Loucy (cell line): Measurements from ENCODE around the gene BCL2.
"Not testable (repeated sequence)": the region's sequence is repeated elsewhere in the genome, so short reads cannot be mapped to it uniquely, and the experiment has no call there.

Experiments
- H2AFZ ChIP-seq: fragments of 200-600 bp; sonication (generic); 2 replicates; pipeline ENCODE4 v1.6.0; 2016; ENCODE audit warnings: antibody characterized with exemption, mild to moderate bottlenecking, low read length, moderate library complexity
- H3F3A ChIP-seq: fragments of 200-600 bp; 2 replicates; pipeline ENCODE4 v1.6.0; 2016; ENCODE audit warnings: antibody characterized with exemption, low read depth, mild to moderate bottlenecking
- H3K27me3 ChIP-seq: fragments of 200-600 bp; sonication (generic); 2 replicates; pipeline ENCODE4 v1.6.1; 2014; ENCODE audit warnings: low read length, mild to moderate bottlenecking; ENCODE audit not compliant: insufficient read depth, poor library complexity, severe bottlenecking
- H3K36me3 ChIP-seq: fragments of 200-600 bp; sonication (generic); 2 replicates; pipeline ENCODE4 v1.6.1; 2016; ENCODE audit warnings: low read length; ENCODE audit not compliant: insufficient read depth
- H3K4me1 ChIP-seq: fragments of 200-600 bp; sonication (generic); 2 replicates; pipeline ENCODE4 v1.5.1; 2014; ENCODE audit warnings: low read length, mild to moderate bottlenecking; ENCODE audit not compliant: insufficient read depth, poor library complexity, severe bottlenecking
- H3K4me2 ChIP-seq: fragments of 200-600 bp; sonication (generic); 2 replicates; pipeline ENCODE4 v1.6.0; 2014; ENCODE audit warnings: antibody characterized with exemption, low read length, low read depth, mild to moderate bottlenecking; ENCODE audit not compliant: poor library complexity, severe bottlenecking
- H3K4me3 ChIP-seq: fragments of 200-600 bp; sonication (generic); 2 replicates; pipeline ENCODE4 v1.5.1; 2014; ENCODE audit warnings: low read length, mild to moderate bottlenecking, mixed read lengths; ENCODE audit not compliant: poor library complexity, severe bottlenecking
- H3K79me2 ChIP-seq: fragments of 200-600 bp; sonication (generic); 2 replicates; pipeline ENCODE4 v1.6.1; 2014; ENCODE audit warnings: low read length; ENCODE audit not compliant: insufficient read depth
- H3K9ac ChIP-seq: fragments of 200-600 bp; sonication (generic); 2 replicates; pipeline ENCODE4 v1.6.0; 2014; ENCODE audit warnings: mild to moderate bottlenecking, low read depth, low read length, moderate library complexity; ENCODE audit not compliant: poor library complexity, severe bottlenecking
- H3K9me2 ChIP-seq: fragments of 200-600 bp; sonication (generic); replicated peaks from 2 replicates; pipeline ENCODE4 v1.6.1; 2016; ENCODE audit warnings: low read depth, low read length, mixed read lengths
- H3K9me3 ChIP-seq: fragments of 200-600 bp; sonication (generic); 2 replicates; pipeline ENCODE4 v1.6.1; 2014; ENCODE audit warnings: mild to moderate bottlenecking, antibody characterized with exemption, low read length, low read depth; ENCODE audit not compliant: insufficient read depth
- H4K20me1 ChIP-seq: fragments of 200-600 bp; sonication (generic); 2 replicates; pipeline ENCODE4 v1.6.0; 2014; ENCODE audit warnings: antibody characterized with exemption, low read length, mild to moderate bottlenecking; ENCODE audit not compliant: insufficient read depth, poor library complexity, severe bottlenecking
- EZH2phosphoT487 ChIP-seq: fragments of 200-600 bp; IDR thresholded peaks from 2 replicates; pipeline ENCODE4 v1.6.1; 2018; ENCODE audit warnings: antibody characterized with exemption, mild to moderate bottlenecking, moderate library complexity, borderline replicate concordance
- TF ChIP-seq, protein P1 (sequence below): fragments of 200-600 bp; sonication (generic); conservative IDR thresholded peaks from 2 replicates; pipeline ENCODE4 v1.5.1; 2014; ENCODE audit warnings: mild to moderate bottlenecking, antibody characterized with exemption, low read length

BCL2 gene

DNA sequence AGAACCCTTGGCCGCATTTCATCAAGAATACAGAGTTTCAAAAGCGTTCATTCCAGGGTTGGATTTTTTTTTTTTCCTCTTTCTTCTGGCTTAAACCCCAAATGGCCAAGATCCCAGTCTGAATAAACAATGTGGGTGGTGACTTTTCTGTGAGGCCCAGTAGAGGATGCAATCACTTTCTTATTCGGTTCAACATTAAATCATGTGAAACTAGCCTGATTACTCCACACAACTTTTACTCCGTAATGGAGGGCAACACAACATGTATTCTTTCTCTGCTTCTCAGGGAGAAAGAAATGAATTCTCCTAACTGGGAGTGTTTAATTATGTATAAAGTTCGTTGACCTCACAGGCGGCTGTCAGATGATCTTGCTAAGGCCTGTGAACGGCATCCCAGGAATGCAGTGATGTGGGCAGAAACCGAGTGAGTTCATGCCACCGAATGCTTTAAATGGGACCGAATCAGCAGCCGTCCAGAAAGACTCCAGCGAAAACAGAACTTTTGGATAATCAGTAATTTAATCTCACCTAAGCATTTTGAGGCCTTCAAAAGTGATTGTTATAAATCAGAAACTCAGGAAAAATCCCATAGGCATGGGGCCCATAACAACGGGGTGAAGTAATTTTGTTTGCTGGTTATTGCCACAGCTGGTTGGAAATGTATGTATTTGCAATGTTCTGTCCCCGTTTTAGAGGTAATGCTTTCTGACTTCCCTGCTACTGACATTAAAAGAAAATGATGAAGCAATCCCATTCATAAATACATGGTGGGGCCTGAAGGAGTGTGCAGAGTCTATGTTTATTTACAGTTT is 81.5 kb downstream of the BCL2 start:
- Histone ChIP-seq H4K20me1 (no peaks in the 10 kb centered on the region), H3K9me2 (no peaks in the 10 kb centered on the region), H3K9me3 (no peaks in the 10 kb centered on the region), H3K36me3 (no peaks in the 10 kb centered on the region; the same call in 1 of the 2 replicates), H3K79me2 (peaks cover 37% of the 10 kb centered on the region), H3K4me2 (no peak overlapping the region), H3F3A (no peaks in the 10 kb centered on the region), H3K27me3 (no peaks in the 10 kb centered on the region), H2AFZ (no peak overlapping the region), H3K4me3 (no peak overlapping the region), H3K4me1 (no peaks in the 10 kb centered on the region), H3K9ac (no peak overlapping the region)
- TF ChIP-seq, protein P1, sequence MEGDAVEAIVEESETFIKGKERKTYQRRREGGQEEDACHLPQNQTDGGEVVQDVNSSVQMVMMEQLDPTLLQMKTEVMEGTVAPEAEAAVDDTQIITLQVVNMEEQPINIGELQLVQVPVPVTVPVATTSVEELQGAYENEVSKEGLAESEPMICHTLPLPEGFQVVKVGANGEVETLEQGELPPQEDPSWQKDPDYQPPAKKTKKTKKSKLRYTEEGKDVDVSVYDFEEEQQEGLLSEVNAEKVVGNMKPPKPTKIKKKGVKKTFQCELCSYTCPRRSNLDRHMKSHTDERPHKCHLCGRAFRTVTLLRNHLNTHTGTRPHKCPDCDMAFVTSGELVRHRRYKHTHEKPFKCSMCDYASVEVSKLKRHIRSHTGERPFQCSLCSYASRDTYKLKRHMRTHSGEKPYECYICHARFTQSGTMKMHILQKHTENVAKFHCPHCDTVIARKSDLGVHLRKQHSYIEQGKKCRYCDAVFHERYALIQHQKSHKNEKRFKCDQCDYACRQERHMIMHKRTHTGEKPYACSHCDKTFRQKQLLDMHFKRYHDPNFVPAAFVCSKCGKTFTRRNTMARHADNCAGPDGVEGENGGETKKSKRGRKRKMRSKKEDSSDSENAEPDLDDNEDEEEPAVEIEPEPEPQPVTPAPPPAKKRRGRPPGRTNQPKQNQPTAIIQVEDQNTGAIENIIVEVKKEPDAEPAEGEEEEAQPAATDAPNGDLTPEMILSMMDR, result no peak
- TF ChIP-seq EZH2phosphoT487, result no peak

DNA sequence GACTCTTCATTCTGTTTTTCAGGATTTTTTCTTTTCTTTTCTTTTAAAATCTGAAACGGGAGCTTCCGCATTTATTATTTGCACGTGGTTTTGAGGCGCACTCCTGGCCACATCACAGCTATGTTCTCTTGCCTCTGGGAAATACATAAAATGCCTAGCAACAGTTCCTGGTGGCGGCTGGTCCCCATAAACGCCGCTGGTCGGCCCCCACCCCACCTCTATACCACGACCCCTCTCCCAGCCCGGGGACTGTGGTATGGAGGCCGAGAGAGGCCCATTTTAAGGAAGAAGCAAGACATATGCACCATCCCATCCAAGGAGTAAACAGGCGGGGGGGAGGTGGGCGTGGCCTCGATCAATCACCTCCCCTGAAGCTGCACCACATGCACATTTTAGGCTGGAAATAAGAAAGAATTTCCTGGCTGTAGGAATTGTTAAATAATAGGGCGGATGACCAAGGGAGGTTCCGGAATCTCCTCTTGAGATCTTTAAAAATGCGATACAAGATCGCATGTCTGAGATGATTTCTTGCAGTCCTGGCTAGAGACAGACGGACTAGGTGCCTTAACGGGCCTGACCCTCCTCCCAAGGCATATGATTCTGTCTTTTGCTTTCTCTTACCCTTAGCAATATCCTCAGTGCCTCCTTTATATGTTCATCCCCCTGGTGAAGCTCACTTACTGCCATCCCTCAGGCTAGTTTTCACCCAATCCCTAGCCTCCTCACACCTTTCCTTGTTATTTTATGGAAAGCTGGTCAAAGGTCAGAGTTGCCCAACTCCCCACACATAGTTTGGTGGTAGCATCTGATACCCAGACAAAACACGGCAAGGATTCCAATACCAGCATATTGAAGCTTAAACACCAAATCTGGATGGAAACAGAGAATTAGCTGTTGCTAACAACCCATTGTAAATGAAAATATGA is 82.4 kb downstream of the BCL2 start:
- Histone ChIP-seq H3K9ac (no peak overlapping the region), H3K79me2 (peaks cover 32% of the 10 kb centered on the region), H3K9me3 (no peaks in the 10 kb centered on the region), H3K27me3 (no peaks in the 10 kb centered on the region), H3F3A (no peaks in the 10 kb centered on the region), H3K9me2 (no peaks in the 10 kb centered on the region), H3K36me3 (no peaks in the 10 kb centered on the region; the same call in 1 of the 2 replicates), H4K20me1 (no peaks in the 10 kb centered on the region), H3K4me1 (no peaks in the 10 kb centered on the region), H3K4me2 (no peak overlapping the region), H3K4me3 (no peak overlapping the region), H2AFZ (no peak overlapping the region)
- TF ChIP-seq, protein P1, result no peak
- TF ChIP-seq EZH2phosphoT487, result no peak

DNA sequence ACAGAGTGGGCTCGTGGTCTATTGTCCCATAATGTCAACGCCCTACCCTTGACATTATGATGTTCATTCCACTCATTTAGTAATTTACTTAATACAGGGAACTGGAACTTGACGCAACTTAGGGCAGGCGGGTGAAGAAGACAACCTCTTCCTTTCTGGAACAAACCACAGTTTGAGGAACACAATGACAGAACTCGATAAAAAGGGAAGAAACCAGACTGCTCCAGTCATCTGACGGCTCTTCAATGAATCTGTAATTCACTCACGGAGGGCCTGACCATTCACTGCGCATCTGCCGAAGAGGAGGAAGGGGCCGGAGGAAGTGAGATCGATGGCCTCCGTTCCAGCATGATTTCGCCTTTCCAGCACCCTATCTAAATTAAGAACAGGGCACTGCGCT is 83.2 kb downstream of the BCL2 start:
- H3K9me3 ChIP-seq, result no peaks in the 10 kb centered on the region
- H3K9me2 ChIP-seq, result no peaks in the 10 kb centered on the region
- no peaks in the 10 kb centered on the region; the same call in 1 of the 2 replicates for H3K36me3 ChIP-seq
- H3K79me2 ChIP-seq, result peaks cover 36% of the 10 kb centered on the region; the same call in 1 of the 2 replicates
- no peak overlapping the region for H3K4me2 ChIP-seq
- TF ChIP-seq EZH2phosphoT487, result no peak
- TF ChIP-seq, protein P1, result no peak
- no peaks in the 10 kb centered on the region for H3K27me3 ChIP-seq
- no peaks in the 10 kb centered on the region for H4K20me1 ChIP-seq
- H3F3A ChIP-seq, result no peaks in the 10 kb centered on the region
- no peak overlapping the region for H3K9ac ChIP-seq
- no peak overlapping the region for H3K4me3 ChIP-seq
- H2AFZ ChIP-seq, result no peak overlapping the region
- H3K4me1 ChIP-seq, result no peaks in the 10 kb centered on the region

- H3K9me2 ChIP-seq, H3K36me3 ChIP-seq, H3K27me3 ChIP-seq, H4K20me1 ChIP-seq, H3K9me3 ChIP-seq, H3K9ac ChIP-seq, H3F3A ChIP-seq, H3K4me1 ChIP-seq, H2AFZ ChIP-seq, H3K4me2 ChIP-seq, H3K4me3 ChIP-seq: not testable (repeated sequence)
- peaks cover 41% of the 10 kb centered on the region; the same call in 1 of the 2 replicates for H3K79me2 ChIP-seq
Measured at GRCh38 chr18:63235920-63236319, 83.6 kb downstream of the BCL2 start.
